Mammary epithelial cell (primary cell): ENCODE results near the gene GPR35.

Experiments used
- CTCF ChIP-seq, 2 donors: IDR thresholded peaks in 1 of 2; conservative IDR thresholded peaks in 1 of 2; 2 replicates each; pipeline ENCODE4 v1.5.1; 2011 to 2012; ENCODE audit warnings: inconsistent platforms in 2 of 2, low read length in 2 of 2, mild to moderate bottlenecking in 2 of 2, control low read depth in 1 of 2, low read depth in 1 of 2; ENCODE audit not compliant: insufficient read depth in 1 of 2; ENCODE audit errors: extremely low read depth in 1 of 2
- EZH2 ChIP-seq: IDR thresholded peaks from 2 replicates; pipeline ENCODE4 v1.6.1; 2012; ENCODE audit warnings: low read length, inconsistent platforms, borderline replicate concordance

- no peak for TF ChIP-seq CTCF (conservative IDR thresholded peaks at IDR 0.05 in 1 of 2, IDR thresholded peaks at IDR 0.05 in 1 of 2; ENCODE audit: extremely low read depth in 1 of 2, insufficient read depth in 1 of 2, low read depth in 1 of 2, low read length in 2 of 2)
- TF ChIP-seq EZH2: no peak
These were observed 20.1 kb downstream of the GPR35 start for GRCh38 chr2:240645346-240645745.
